ENCODE data around the gene ISOC2.

GRCh38 chr19:55479045-55479444 lies 17.6 kb upstream of the ISOC2 start:
- TF ChIP-seq POLR2AphosphoS5 (IDR thresholded peaks at IDR 0.05): no peak
- TF ChIP-seq POLR2A (IDR thresholded peaks at IDR 0.05): no peak
